Liver (tissue), 9 donors: ENCODE data around the gene CSF2. TPM values are rescaled to one million over a fixed set of nuclear protein-coding genes. Genes with fewer than 3 reads are reported as not detected.

Source experiments
- DNase-seq: peaks from one replicate; pipeline ENCODE4 v3.0.0-alpha.2; 2017; ENCODE audit warnings: low spot score
- H3K27ac ChIP-seq, 2 donors: one replicate each; pipeline ENCODE4 v1.7.0; 2013; ENCODE audit warnings: inconsistent platforms in 2 of 2, low read length in 2 of 2, control low read depth in 1 of 2, low read depth in 1 of 2, mild to moderate bottlenecking in 1 of 2
- H3K27me3 ChIP-seq, 4 donors: one replicate each; pipeline versions ENCODE4 v1.6.1 to v1.7.0; 2013; ENCODE audit warnings: low read length in 3 of 4, inconsistent platforms in 1 of 4, mild to moderate bottlenecking in 1 of 4, moderate library complexity in 1 of 4; ENCODE audit not compliant: control insufficient read depth in 4 of 4, insufficient read depth in 4 of 4
- H3K36me3 ChIP-seq, 4 donors: one replicate each; pipeline versions ENCODE4 v1.6.1 to v1.7.0; 2013; ENCODE audit warnings: low read length in 3 of 4, mild to moderate bottlenecking in 3 of 4, low read depth in 1 of 4, moderate library complexity in 1 of 4; ENCODE audit not compliant: control insufficient read depth in 4 of 4, insufficient read depth in 3 of 4
- H3K4me1 ChIP-seq, 4 donors: one replicate each; pipeline versions ENCODE4 v1.6.1 to v1.7.0; 2013; ENCODE audit warnings: low read length in 3 of 4, mild to moderate bottlenecking in 3 of 4, moderate library complexity in 1 of 4; ENCODE audit not compliant: control insufficient read depth in 4 of 4, insufficient read depth in 4 of 4
- H3K4me3 ChIP-seq, 3 donors: one replicate each; pipeline versions ENCODE4 v1.6.1 to v1.7.0; 2013; ENCODE audit warnings: low read length in 3 of 3, control low read depth in 1 of 3, low read depth in 1 of 3, mild to moderate bottlenecking in 1 of 3
- H3K9ac ChIP-seq, 2 donors: one replicate each; pipeline ENCODE4 v1.7.0; 2013; ENCODE audit warnings: low read length in 2 of 2, mild to moderate bottlenecking in 2 of 2, moderate library complexity in 2 of 2, control low read depth in 1 of 2, low read depth in 1 of 2
- H3K9me3 ChIP-seq, 4 donors: one replicate each; pipeline versions ENCODE4 v1.6.1 to v1.7.0; 2013; ENCODE audit warnings: low read length in 3 of 4; ENCODE audit not compliant: control insufficient read depth in 4 of 4
- EGR1 ChIP-seq, 2 donors: IDR thresholded peaks; 2 replicates each; pipeline ENCODE4 v1.6.1; 2016 to 2018; ENCODE audit warnings: antibody characterized with exemption in 2 of 2, low read depth in 2 of 2
- FOXA1 ChIP-seq: IDR thresholded peaks from 2 replicates; pipeline ENCODE4 v1.6.1; 2016; ENCODE audit warnings: antibody characterized with exemption
- FOXA2 ChIP-seq: IDR thresholded peaks from 2 replicates; pipeline ENCODE4 v1.6.1; 2016; ENCODE audit warnings: antibody characterized with exemption
- HNF4G ChIP-seq: IDR thresholded peaks from 2 replicates; pipeline ENCODE4 v1.6.1; 2016; ENCODE audit warnings: antibody characterized with exemption
- JUND ChIP-seq, 2 donors: IDR thresholded peaks; 2 replicates each; pipeline ENCODE4 v1.6.1; 2016; ENCODE audit warnings: antibody characterized with exemption in 2 of 2
- NR2F2 ChIP-seq: IDR thresholded peaks from 2 replicates; pipeline ENCODE4 v1.6.1; 2016; ENCODE audit warnings: antibody characterized with exemption
- YY1 ChIP-seq: IDR thresholded peaks from 2 replicates; pipeline ENCODE4 v1.6.1; 2016; ENCODE audit warnings: antibody characterized with exemption, mild to moderate bottlenecking
- WGBS: extraction: QIAGEN DNeasy Blood & Tissue Kit; methylation state at CpG from one replicate; pipeline ENCODE4 v1.1.7; 2013; 5-methylcytosine and 5-hydroxymethylcytosine counted together
- polyA plus RNA-seq, 2 donors: library from polyadenylated mRNA; stranded (reverse) in 1 of 2; unstranded in 1 of 2; fragments of 200-250 nt in 1 of 2; fragments of >200 nt in 1 of 2; fragmentation: Nextera tagmentation in 1 of 2; extraction: Ambion mirVana in 1 of 2; gene quantifications; one replicate each; pipeline versions ENCODE4 v1.2.1 to v1.2.3, GENCODE V29; 2013 to 2015
- total RNA-seq, 2 donors: library from RNA; depleted of rRNA; stranded (reverse); fragments of >200 nt; gene quantifications; one replicate each; pipeline ENCODE4 v1.2.3, GENCODE V29; 2014
- TF ChIP-seq, protein P1 (sequence below): IDR thresholded peaks from 2 replicates; pipeline ENCODE4 v1.6.1; 2016; ENCODE audit warnings: antibody characterized with exemption
- TF ChIP-seq, protein P2 (sequence below): IDR thresholded peaks from 2 replicates; pipeline ENCODE4 v1.6.1; 2016; ENCODE audit warnings: antibody characterized with exemption
- donor health status: healthy.
- donor health status: healthy.
- donor health status: healthy.
- donor health status: healthy.
- donor health status: healthy.

Gene CSF2
- total and polyA plus RNA-seq, 4 donors, result not detected

DNA sequence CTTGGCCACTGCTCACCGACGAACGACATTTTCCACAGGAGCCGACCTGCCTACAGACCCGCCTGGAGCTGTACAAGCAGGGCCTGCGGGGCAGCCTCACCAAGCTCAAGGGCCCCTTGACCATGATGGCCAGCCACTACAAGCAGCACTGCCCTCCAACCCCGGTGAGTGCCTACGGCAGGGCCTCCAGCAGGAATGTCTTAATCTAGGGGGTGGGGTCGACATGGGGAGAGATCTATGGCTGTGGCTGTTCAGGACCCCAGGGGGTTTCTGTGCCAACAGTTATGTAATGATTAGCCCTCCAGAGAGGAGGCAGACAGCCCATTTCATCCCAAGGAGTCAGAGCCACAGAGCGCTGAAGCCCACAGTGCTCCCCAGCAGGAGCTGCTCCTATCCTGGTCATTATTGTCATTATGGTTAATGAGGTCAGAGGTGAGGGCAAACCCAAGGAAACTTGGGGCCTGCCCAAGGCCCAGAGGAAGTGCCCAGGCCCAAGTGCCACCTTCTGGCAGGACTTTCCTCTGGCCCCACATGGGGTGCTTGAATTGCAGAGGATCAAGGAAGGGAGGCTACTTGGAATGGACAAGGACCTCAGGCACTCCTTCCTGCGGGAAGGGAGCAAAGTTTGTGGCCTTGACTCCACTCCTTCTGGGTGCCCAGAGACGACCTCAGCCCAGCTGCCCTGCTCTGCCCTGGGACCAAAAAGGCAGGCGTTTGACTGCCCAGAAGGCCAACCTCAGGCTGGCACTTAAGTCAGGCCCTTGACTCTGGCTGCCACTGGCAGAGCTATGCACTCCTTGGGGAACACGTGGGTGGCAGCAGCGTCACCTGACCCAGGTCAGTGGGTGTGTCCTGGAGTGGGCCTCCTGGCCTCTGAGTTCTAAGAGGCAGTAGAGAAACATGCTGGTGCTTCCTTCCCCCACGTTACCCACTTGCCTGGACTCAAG is 1.5 kb downstream of the CSF2 start:
- H3K27me3 ChIP-seq, result no peaks in the 10 kb centered on the region
- DNase-seq, result no peak
- WGBS, result 88% methylated on average over 16 of the region's 16 CpGs
- H3K9ac ChIP-seq, result no peak overlapping the region
- H3K27ac ChIP-seq, result no peak overlapping the region
- no peaks in the 10 kb centered on the region for H3K36me3 ChIP-seq
- no peaks in the 10 kb centered on the region for H3K9me3 ChIP-seq
- no peak overlapping the region for H3K4me3 ChIP-seq
- TF ChIP-seq, protein P1, sequence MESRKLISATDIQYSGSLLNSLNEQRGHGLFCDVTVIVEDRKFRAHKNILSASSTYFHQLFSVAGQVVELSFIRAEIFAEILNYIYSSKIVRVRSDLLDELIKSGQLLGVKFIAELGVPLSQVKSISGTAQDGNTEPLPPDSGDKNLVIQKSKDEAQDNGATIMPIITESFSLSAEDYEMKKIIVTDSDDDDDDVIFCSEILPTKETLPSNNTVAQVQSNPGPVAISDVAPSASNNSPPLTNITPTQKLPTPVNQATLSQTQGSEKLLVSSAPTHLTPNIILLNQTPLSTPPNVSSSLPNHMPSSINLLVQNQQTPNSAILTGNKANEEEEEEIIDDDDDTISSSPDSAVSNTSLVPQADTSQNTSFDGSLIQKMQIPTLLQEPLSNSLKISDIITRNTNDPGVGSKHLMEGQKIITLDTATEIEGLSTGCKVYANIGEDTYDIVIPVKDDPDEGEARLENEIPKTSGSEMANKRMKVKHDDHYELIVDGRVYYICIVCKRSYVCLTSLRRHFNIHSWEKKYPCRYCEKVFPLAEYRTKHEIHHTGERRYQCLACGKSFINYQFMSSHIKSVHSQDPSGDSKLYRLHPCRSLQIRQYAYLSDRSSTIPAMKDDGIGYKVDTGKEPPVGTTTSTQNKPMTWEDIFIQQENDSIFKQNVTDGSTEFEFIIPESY, result no peak
- TF ChIP-seq, protein P2, sequence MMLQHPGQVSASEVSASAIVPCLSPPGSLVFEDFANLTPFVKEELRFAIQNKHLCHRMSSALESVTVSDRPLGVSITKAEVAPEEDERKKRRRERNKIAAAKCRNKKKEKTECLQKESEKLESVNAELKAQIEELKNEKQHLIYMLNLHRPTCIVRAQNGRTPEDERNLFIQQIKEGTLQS, result no peak
- no peaks in the 10 kb centered on the region for H3K4me1 ChIP-seq

DNA sequence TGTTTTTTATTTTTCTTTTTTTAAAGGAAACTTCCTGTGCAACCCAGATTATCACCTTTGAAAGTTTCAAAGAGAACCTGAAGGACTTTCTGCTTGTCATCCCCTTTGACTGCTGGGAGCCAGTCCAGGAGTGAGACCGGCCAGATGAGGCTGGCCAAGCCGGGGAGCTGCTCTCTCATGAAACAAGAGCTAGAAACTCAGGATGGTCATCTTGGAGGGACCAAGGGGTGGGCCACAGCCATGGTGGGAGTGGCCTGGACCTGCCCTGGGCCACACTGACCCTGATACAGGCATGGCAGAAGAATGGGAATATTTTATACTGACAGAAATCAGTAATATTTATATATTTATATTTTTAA is 2.1 kb downstream of the CSF2 start:
- DNase-seq, result no peak
- no peaks in the 10 kb centered on the region for H3K9me3 ChIP-seq
- no peak overlapping the region for H3K4me3 ChIP-seq
- no peak overlapping the region for H3K9ac ChIP-seq
- 96% methylated on average over 2 of the region's 2 CpGs for WGBS
- H3K4me1 ChIP-seq, result no peaks in the 10 kb centered on the region
- no peak for TF ChIP-seq EGR1 (IDR thresholded peaks at IDR 0.05; ENCODE audit: low read depth in 2 of 2)
- TF ChIP-seq, protein P2, result no peak
- TF ChIP-seq FOXA2, result no peak
- no peaks in the 10 kb centered on the region for H3K27me3 ChIP-seq
- H3K36me3 ChIP-seq, result no peaks in the 10 kb centered on the region
- H3K27ac ChIP-seq, result no peak overlapping the region

DNA sequence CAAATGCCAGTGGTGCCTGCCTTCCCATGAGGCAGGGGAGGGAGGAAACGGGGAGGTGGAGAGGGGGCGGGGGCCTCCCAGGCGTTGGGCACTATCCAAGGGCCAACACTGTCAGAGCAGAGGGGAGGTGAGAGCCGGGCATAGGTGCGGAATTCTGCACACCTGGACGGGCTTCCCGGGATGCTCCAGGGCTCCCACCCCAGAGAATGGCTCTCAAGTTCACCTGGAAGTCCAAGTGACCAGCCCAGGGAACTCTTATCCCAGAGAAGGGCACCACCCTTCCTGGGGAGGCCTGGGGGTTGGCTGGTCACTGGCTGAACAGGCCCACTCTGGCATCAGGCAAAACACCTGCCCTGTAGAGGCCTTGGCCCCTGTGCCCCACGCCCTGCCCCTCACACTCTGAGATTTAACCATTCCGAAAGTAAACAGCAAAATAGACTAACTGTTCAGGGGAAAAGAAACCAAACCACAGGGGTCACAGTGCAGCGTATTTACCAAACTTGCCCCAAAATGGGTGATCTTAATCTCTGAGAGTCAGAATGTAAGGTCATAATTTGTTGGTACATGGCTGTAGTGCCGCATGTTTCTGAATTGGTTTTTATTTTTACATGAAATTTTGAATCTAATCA is 2.7 kb downstream of the CSF2 start:
- WGBS, result 94% methylated on average over 11 of the region's 11 CpGs
- H3K4me1 ChIP-seq, result no peaks in the 10 kb centered on the region
- no peaks in the 10 kb centered on the region for H3K9me3 ChIP-seq
- TF ChIP-seq JUND (IDR thresholded peaks at IDR 0.05) (no peak), YY1 (no peak), FOXA1 (no peak), HNF4G (no peak), NR2F2 (no peak)
- TF ChIP-seq, protein P1, result no peak
- no peak for DNase-seq
- no peaks in the 10 kb centered on the region for H3K27me3 ChIP-seq
- H3K27ac ChIP-seq, result no peak overlapping the region
- no peaks in the 10 kb centered on the region for H3K36me3 ChIP-seq
- no peak overlapping the region for H3K4me3 ChIP-seq
- H3K9ac ChIP-seq, result no peak overlapping the region
